Kidney capillary endothelial cell (primary cell): ENCODE data around the gene EMX1.

Source experiments
- DNase-seq: peaks from one replicate; pipeline ENCODE4 v3.0.0-alpha.2; 2018; ENCODE audit warnings: low spot score

The EMX1 gene

GRCh38 chr2:72917138-72917876 lies at the start of gene EMX1:
EMX1 (plus strand) TSS chr2:72917519; CDS start chr2:72917853, 334 bp downstream.
- no peak for DNase-seq

- DNase-seq, result no peak
Observed at GRCh38 chr2:72871060-72871459, 46.3 kb upstream of the EMX1 start.

GRCh38 chr2:72871880-72872279 lies 45.4 kb upstream of the EMX1 start:
- no peak for DNase-seq

- peak; percentile 21 for DNase-seq
Observed at GRCh38 chr2:72883356-72883962, 33.9 kb upstream of the EMX1 start.

- DNase-seq, result peak; percentile 5
Observed at GRCh38 chr2:72886505-72887031, 30.8 kb upstream of the EMX1 start.

GRCh38 chr2:72887032-72887739 lies 30.1 kb upstream of the EMX1 start, which contains the start of gene SPR:
SPR (plus strand) TSS chr2:72887408; CDS start chr2:72887433, 25 bp downstream.
- peak; percentile 30 for DNase-seq

GRCh38 chr2:72887740-72888437 lies 29.4 kb upstream of the EMX1 start:
- DNase-seq, result peak; percentile 92

- no peak for DNase-seq
Observed at GRCh38 chr2:72888438-72889202, 28.7 kb upstream of the EMX1 start.

GRCh38 chr2:72889991-72890390 lies 27.3 kb upstream of the EMX1 start:
- no peak for DNase-seq

GRCh38 chr2:72891091-72891818 lies 26.1 kb upstream of the EMX1 start:
- no peak for DNase-seq

- peak; percentile 65 for DNase-seq
Observed at GRCh38 chr2:72892506-72893173, 24.7 kb upstream of the EMX1 start.

- peak; percentile 64 for DNase-seq
Observed at GRCh38 chr2:72893594-72894319, 23.6 kb upstream of the EMX1 start.

GRCh38 chr2:72894514-72894913 lies 22.8 kb upstream of the EMX1 start:
- no peak for DNase-seq

GRCh38 chr2:72895154-72895553 lies 22.2 kb upstream of the EMX1 start:
- no peak for DNase-seq

GRCh38 chr2:72895759-72896281 lies 21.5 kb upstream of the EMX1 start:
- DNase-seq, result no peak

- no peak for DNase-seq
Observed at GRCh38 chr2:72896446-72896845, 20.9 kb upstream of the EMX1 start.

- no peak for DNase-seq
Observed at GRCh38 chr2:72897785-72898584, 19.3 kb upstream of the EMX1 start.

- DNase-seq, result no peak
Observed at GRCh38 chr2:72898585-72898906, 18.8 kb upstream of the EMX1 start.
